SKM-1 treated with dmso at 0.1 percent for 144 hours (cell line): ENCODE results near the gene EPHB4.
"Not testable (repeated sequence)": the region's sequence is repeated elsewhere in the genome, so short reads cannot be mapped to it uniquely, and the experiment has no call there.

Experiments used
- DNase-seq: peaks from one replicate; lab custom pipeline; 2025; ENCODE audit not compliant: unreplicated experiment; lab: John Stamatoyannopoulos, UW

EPHB4 gene

DNA sequence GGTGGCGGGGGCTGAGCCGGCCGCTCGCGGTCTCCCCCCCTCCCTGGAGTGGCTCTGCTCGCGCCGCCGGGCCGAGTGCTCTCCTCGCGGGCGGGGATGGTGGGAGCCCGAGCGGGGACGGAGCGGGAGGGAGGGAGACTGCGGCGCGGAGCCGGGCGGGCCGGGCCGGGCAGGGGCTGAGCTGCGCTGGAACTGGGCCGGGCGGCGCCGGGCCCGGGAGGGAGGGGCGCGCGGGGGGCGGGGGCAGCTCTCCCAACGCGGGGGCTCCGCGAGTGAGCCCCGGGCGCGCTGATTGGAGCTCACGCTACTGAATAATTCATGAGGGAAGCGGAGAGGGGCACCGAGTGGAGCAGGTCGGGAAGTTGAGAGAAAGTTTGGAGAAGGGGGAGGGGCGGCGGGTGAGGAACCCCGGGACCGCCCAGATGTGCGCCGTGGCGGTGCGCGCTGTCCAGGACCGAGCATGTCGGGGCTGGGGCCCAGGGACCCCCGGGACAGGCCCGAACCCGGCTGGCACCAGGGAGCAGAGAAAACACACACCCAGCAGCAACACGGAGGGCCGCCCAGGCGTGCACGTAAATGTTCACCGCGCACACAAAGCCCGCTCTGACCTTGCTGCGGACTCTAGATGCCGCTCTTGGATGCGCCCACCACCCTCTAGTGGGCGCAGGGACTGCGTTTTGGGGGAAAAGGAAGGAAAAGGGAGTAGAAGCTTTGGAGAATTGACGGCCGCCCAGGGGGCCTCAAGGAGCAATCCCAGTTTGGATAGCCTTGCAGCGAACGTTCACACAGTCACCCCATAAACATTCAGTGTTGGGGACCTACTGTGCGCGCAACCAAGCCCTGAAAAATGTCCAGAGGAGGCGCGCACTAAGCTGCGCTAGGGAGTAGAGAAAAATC, at the start of gene EPHB4:
EPHB4 (minus strand) TSS at position 194 of the 897 bp plus-strand sequence. CDS start 493 bp downstream, outside the sequence.
- DNase-seq, result peak; percentile 17

DNA sequence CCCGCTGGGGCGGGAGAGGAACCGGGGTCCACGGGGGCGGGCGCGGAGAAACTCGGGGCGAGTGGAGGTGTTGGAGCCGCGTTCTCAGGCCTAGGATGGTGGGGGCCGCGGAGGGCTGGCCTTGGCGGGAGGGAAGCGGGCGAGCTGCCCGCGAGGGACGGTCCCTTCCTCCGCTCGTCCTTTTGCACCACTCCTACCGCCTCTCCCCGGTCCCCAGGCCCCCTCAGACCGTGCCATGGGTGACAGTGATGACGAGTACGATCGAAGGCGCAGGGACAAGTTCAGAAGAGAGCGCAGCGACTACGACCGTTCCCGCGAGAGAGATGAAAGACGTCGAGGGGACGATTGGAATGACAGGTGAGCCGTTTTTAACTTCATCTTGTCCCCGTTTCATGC, 48.0 kb upstream of the EPHB4 start:
- DNase-seq, result no peak

DNA sequence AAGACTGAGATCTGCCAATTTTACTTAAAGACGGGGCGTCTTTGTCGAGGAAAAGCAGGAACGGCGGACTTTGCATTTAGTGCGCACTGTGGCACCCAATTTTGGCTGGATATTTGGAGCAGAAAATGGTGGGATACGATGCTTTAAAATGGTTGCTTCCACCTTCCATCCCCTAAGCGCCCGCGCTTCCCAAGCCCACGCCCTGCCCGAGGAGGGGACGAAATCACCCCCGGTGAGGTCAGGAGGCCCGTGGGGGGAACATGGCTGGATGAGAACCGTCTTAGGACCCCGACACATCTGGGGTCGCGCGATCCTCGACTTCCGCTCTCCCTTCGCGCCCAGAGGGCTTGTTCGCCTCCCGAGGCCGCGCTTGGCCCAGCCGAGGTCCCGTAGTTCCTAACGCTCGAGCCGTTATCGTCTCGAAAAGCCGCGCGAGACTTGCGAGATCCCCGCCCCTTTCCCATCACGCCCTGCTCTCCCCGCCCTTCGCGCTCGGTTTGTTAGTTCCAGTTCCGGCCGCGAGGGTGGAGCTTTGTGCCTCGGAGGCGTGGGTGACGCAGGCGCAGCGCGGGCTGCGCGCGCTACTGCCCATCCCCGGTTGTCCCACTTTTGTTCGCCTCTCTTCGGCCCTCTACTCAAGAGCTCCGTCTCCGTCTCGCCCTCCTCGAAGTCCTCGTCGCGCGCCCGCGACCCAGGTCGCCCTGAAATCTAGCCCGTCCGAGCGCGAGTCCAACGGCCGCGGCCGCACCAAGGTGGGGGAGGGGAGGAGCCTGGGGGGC, 47.4 kb upstream of the EPHB4 start, which contains the start of gene SRRT:
SRRT (plus strand) TSS at position 527 of the 779 bp plus-strand sequence. CDS start 488 bp downstream, outside the sequence.
- peak; percentile 97 for DNase-seq

DNA sequence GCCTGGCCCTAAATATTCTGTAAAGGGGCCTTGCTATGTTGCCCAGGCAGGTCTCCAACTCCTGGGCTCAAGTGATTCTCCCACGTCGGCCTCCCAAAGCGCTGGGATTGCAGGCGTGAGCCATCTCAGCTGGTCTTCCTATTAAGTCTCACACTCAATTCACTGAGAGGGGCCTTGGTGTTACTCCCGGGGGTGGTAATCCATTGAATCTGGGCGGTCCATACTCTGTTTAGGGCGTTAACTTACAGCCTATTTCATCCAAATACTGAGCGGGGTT, 46.9 kb upstream of the EPHB4 start:
- DNase-seq, result no peak

DNA sequence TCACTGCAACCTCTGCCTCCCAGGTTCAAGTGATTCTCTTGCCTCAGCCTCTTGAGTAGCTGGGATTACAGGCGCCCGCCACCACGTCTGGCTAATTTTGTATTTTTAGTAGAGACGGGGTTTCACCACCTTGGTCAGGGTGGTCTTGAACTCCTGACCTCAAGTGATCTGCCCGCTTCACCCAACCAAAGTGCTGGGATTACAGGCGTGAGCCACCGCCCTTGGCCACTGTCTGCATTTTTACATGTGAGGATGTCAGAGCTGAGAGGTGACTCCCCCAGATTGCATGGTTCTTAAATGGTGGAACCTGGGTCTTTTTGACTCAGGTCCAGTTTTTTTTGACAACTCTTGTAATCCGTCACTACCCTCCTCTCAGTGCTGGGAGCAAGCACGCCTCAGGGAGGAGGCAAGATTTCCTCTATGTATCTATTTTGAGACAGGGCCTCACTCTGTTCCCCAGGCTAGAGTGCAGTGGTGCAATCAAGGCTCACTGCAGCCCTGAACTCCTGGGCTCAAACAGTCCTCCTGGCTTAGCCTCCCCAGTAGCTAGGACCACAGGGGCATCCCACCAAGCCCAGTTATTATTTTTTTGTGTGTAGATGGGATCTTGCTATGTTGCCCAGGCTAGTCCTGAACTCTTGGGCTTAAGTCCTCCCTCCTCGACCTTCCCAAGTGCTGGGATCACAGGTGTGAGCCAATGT, 46.4 kb upstream of the EPHB4 start:
- no peak for DNase-seq

DNA sequence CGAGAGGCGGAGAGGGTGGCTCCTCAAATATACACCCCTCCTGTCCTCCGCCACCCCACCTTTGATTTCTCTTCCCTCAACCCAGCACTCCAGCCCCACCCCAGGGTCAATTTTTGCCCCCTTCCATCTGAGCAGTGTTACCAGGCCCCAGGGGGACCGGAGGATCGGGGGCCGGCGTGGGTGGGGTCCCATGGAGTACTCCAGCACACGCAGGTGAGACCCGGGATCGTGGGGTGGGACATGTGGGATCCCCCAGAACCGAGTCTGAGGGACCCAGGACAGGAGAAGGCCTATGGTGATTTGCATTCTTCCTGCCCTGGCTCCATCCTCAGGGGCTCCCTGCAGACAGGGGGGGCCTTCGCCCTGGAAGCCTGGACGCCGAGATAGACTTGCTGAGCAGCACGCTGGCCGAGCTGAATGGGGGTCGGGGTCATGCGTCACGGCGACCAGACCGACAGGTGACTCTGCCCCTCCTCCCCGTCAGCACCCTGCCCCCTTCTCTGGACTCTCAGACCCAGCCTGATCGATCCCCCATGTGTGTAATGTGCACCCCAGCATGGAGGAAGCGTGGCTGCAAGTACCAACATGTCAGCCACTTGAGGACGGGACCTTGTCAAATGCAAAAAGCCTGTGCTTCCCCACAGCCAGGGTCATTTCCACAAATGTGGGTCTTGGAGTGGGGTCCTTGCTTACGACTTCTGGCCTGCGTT, 40.6 kb upstream of the EPHB4 start:
- DNase-seq, result no peak

DNA sequence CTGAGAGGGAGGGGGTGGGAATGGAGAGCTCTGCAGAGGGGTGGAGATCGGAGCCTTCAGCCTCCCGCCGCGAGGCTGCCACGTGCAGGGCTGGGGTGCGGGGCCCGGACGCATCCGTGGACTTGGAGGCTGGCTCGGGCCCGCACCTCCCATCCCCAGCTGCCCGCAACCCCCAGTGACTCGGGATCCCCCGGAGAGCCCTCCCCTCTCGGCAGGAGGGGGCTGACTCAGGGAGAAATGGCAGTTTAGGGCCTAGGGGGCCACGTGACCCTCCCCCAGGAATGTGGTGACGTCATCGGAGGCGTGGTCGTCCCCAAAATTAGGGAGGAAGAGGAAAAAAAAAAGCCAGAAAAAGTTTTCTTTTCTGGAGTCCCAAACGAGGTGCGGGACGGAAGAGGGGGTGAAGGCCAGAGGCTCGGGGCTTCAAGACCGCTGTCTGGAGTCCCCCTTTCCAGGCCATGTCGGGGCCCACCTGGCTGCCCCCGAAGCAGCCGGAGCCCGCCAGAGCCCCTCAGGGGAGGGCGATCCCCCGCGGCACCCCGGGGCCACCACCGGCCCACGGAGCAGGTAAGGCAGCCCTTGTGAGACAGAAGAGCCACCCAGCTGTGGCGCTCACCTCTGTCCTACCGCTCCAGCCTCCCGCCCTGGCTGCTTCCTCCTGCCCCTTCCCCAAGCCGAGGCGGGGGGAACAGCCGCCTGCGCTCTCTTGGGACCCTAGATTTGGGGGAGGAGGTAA, 39.9 kb upstream of the EPHB4 start, which contains the start of gene TRIP6:
TRIP6 (plus strand) TSS at position 348 of the 736 bp plus-strand sequence; CDS start at position 459, 111 bp downstream.
- DNase-seq, result peak; percentile 69

DNA sequence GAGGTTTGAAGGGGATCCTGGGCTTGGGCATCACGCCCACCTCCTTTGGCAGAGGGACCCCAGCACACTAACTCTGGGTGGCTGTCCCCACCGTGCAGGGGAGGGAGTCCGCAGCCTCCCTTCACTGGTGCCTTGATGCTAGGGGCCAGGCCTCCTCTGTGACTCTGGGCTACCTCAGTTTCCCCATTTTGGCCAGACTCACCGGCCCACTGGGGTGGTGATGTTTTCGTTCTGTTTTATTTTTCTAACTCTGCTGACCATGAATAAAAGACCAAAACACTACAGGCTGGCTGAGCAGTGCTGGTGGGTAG, 39.4 kb upstream of the EPHB4 start:
- no peak for DNase-seq

DNA sequence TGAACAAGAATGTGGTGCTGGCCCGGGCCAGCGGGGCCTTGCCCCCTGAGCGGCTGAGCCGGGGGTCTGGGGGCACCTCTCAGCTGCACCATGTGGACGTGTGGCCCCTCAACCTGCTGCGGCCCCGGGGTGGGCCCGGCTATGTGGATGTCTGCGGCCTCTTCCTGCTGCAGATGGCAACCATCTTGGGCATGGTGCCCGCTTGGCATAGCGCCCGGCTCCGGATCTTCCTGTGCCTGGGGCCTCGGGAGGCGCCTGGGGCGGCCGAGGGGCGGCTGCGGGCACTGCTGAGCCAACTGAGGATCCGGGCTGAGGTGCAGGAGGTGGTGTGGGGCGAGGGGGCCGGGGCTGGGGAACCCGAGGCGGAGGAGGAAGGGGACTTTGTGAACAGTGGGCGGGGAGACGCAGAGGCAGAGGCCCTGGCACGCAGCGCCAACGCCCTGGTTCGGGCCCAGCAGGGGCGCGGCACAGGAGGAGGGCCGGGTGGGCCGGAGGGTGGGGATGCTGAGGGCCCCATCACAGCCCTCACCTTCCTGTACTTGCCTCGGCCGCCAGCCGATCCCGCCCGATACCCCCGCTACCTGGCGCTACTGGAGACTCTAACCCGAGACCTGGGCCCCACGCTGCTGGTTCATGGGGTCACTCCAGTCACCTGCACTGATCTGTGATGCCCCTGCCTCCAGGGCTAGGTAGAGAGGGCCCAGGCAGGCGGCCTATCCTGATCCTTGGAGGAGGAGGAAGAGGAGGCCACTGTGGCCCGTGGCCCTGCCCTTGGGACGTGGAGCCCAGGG, 38.8 kb upstream of the EPHB4 start:
- DNase-seq, result no peak

DNA sequence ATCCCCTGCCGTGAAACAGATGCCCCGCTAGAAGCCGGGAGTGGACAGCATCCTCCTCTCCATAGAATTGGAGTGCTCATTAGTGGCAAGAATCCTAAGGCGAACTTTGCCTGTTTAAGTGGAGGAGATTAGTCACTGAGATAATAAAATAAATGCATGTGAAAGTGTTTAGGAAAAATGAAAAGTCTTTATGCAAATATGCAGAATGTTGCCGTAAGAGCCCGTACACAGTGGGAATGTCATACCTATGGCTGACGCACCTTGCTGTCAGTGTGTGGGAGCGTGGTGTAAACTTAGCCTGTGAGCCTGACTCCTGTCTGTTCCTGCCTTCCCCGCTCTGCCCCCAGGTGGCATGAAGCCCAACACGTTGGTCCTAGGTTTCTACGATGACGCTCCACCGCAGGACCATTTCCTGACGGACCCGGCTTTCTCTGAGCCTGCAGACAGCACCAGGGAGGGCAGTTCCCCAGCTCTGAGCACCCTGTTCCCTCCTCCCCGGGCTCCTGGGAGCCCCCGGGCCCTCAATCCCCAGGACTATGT, 38.1 kb upstream of the EPHB4 start:
- no peak for DNase-seq

DNA sequence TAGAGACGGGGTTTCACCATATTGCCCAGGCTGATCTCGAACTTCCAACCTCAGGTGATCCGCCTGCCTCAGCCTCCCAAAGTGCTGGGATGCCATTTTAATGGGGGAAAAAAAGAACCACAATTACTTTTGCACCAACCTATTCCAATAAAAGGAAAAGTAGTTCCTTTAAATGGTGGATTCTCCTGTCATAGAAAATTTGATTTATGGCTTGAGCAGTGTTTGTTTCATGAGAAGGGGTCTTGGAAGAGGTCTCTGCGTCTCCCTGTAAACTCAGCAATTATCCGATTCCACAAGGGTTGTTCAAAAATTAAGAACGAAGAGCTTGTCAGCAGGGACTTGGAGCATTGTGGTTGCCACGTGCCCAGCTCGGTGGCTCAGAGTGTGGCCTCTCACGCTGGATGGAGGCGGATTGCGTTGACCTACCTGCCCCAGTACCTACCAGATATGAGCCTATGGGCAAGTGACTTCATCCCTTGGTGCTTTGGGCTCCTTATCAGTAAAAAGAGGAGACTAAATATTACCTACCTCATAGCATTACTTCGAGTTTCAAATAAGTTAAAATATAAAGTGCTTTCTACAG, 37.0 kb upstream of the EPHB4 start:
- no peak for DNase-seq

DNA sequence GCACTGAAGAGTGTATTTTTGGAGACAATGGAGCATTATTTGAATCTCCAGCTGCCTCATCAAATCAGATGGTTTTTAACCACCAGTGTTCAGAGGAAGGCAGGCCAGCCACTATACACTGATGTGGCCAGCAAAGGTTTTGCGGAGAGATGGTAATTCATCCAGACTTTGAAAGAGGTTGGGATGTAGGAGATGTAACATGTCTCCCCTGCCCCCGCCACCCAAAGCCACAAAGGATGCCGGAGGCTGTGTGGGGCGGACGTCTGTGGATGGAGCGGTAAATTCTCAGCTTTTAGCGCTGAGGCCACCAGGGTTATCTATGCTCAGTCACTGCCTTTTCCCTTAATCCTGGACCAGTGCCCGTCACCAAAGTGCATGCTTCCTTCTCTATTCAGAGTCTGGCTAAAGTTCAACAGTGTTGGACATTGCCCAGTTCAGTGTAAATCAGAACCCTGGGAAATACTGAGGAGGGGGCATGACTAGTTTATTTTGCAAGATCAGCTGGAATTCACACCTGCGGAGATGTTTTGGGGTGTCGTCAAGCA, 36.2 kb upstream of the EPHB4 start:
- no peak for DNase-seq

DNA sequence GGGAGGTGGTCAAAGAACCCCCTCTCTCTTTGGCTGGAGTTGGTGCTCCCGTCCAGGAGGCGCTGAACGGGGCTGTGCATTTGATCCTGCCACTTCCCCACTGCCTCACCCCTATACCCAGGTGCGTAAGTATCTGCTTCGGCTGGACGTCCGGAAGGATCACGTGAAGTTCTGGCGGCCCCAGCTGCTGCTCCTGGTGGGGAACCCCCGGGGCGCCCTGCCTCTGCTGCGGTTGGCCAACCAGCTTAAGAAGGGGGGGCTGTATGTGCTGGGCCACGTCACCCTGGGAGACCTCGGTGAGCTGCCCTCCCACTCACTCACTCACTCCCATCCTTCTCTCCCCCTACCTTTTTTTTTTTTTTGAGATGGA, 34.3 kb upstream of the EPHB4 start:
- no peak for DNase-seq

DNA sequence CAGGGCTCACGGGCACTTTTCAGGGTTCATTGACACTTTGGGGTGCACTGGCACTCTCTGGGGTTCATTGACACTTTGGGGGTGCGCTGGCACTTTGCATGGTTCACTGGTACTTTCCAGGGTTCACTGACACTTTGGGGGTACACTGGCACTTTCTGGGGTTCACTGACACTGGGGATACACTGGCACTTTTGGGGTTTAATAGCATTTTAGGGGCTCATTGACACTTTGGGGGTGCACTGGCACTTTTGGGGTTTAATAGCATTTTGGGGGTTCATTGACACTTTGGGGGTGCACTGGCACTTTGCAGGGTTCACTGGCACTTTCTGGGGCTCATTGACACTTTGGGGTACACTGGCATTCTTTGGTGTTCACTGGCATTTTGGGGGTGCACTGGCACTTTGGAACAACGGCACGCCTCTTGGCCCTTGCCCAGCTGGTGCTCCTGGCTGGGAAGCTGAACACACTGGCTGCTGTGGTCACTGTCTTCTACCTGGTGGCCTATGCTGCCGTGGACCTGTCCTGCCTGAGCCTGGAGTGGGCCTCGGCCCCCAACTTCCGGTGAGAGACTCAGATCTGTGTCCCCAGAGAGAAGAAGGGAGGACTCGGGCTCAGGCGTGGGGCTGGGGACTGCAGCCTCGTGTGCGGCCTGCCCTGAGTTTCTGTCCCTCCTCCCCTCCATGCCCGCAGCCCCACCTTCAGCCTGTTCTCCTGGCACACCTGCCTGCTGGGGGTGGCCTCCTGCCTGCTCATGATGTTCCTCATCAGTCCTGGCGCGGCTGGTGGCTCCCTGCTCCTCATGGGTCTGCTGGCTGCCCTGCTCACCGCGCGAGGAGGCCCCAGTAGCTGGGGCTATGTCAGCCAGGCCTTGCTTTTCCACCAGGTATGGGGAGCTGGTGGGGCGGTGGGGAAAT, 33.6 kb upstream of the EPHB4 start:
- no peak for DNase-seq

DNA sequence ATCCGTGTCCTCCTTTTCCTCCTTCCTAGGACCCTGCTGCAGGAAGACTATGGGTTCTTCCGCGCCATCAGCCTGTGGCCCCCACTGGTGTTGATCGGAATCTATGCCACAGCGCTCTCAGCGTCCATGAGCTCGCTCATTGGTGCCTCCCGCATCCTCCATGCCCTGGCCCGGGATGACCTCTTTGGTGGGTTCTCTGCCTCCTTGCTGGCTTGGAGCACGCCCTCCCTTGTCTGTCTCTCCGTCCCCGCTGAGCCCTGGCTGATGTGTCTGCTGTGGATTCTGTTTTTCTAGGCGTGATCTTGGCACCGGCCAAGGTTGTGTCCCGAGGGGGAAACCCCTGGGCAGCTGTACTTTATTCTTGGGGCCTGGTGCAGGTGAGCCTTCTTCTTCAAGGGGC, 32.5 kb upstream of the EPHB4 start:
- no peak for DNase-seq

DNA sequence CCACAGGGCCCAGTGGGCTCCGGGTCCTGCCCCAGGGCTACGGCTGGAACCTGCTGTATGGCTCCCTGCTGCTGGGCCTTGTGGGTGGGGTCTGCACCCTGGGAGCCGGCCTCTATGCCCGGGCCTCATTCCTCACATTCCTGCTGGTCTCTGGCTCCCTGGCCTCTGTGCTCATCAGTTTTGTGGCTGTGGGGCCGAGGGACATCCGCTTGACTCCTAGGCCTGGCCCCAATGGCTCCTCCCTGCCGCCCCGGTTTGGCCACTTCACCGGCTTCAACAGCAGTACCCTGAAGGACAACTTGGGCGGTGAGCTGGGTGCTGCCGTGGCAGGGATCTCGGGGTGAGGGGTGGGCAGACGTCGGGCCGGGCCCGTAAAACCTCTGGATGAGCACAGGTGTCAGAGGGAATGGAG, 29.6 kb upstream of the EPHB4 start:
- DNase-seq, result no peak

DNA sequence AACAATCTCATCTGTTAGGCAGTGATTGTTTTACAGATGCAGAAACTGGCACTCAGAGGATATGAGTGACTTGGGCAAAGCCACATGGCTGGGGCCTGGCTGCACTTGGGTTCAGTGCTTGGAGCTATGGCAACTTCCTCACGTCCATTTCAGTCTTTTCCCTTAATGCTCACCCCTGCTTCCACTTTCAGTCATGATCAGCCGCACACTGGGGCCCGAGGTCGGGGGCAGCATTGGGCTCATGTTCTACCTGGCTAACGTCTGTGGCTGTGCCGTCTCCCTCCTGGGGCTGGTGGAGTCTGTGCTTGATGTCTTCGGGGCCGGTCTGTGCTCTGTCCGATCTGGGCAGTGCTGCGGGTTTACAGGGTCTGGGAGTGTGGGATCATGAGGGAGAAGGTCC, 28.2 kb upstream of the EPHB4 start:
- DNase-seq, result no peak

DNA sequence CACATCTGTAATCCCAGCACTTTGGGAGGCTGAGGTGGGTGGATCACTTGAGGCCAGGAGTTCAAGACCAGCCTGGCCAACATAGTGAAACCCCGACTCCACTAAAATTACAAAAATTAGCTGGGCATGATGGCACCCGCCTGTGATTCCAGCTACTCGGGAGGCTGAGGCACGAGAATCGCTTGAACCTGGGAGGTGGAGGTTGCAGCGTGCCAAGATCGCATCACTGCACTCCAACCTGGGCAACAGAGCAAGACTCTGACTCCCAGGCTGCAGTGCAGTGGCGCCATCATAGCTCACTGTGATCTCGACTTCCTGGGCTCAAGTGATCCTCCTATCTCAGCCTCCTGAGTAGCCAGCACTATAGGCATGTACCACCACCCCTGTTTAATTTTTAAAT, 27.6 kb upstream of the EPHB4 start:
- DNase-seq, result not testable (repeated sequence)
